ENCODE measurements around the gene COL4A2.

COL4A2 gene

GRCh38 chr13:110556224-110556606, 249.1 kb downstream of the COL4A2 start:
- DNase-seq (ENCODE audit: low spot score), result no peak
- TF ChIP-seq, protein P1, sequence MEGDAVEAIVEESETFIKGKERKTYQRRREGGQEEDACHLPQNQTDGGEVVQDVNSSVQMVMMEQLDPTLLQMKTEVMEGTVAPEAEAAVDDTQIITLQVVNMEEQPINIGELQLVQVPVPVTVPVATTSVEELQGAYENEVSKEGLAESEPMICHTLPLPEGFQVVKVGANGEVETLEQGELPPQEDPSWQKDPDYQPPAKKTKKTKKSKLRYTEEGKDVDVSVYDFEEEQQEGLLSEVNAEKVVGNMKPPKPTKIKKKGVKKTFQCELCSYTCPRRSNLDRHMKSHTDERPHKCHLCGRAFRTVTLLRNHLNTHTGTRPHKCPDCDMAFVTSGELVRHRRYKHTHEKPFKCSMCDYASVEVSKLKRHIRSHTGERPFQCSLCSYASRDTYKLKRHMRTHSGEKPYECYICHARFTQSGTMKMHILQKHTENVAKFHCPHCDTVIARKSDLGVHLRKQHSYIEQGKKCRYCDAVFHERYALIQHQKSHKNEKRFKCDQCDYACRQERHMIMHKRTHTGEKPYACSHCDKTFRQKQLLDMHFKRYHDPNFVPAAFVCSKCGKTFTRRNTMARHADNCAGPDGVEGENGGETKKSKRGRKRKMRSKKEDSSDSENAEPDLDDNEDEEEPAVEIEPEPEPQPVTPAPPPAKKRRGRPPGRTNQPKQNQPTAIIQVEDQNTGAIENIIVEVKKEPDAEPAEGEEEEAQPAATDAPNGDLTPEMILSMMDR (conservative IDR thresholded peaks at IDR 0.05; ENCODE audit: low read depth), result no peak
- H3K27ac ChIP-seq, result no peak overlapping the region
- CTCF ChIA-PET, result no interaction called here
- POLR2A ChIA-PET (ENCODE audit: low non-redundant PET), result no interaction called here

DNA sequence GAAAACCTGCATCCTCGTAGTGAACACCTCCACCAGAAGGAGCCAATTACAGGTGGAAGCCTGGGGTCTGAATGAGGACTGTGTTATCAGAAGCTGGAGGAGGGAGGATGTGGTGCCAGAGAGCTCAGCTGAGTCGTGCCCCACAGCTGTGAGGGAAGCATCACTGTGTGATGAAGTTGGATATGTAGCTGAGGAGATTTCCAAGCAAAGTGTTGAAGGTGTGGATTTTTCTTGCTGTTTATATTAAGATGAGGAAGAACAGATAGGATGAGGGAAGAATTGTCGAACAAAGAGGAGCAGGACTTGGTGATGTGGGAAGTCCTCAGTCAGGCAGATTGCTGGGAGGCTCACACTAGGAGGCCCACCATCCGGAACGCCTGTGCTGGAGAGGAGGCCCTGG, 250.0 kb downstream of the COL4A2 start:
- POLR2A ChIA-PET (ENCODE audit: low non-redundant PET), result no interaction called here
- no peak overlapping the region for H3K27ac ChIP-seq
- TF ChIP-seq, protein P1 (conservative IDR thresholded peaks at IDR 0.05; ENCODE audit: low read depth), result no peak
- CTCF ChIA-PET, result no interaction called here
- DNase-seq (ENCODE audit: low spot score), result no peak

- DNase-seq (ENCODE audit: low spot score), result no peak
- CTCF ChIA-PET, result interaction anchor here (0.6 kb wide), 2 partner anchors 37 to 102 kb away, joined by 3 to 4 read pairs; no protein-coding TSS in a partner anchor
- TF ChIP-seq, protein P1 (conservative IDR thresholded peaks at IDR 0.05; ENCODE audit: low read depth), result no peak
- H3K27ac ChIP-seq, result no peak overlapping the region
- POLR2A ChIA-PET (ENCODE audit: low non-redundant PET), result interaction anchor here (0.7 kb wide), 1 partner anchor 103 kb away, joined by 6 read pairs; no protein-coding TSS in a partner anchor
These were observed 250.7 kb downstream of the COL4A2 start for GRCh38 chr13:110557610-110558305.

- H3K27ac ChIP-seq, result peak overlapping the region; percentile 58
- TF ChIP-seq, protein P1 (conservative IDR thresholded peaks at IDR 0.05; ENCODE audit: low read depth), result no peak
- ChIA-PET CTCF (interaction anchor here (1.0 kb wide), 1 partner anchor 148 kb away, joined by 4 read pairs; no protein-coding TSS in a partner anchor), POLR2A (ENCODE audit: low non-redundant PET) (no interaction called here)
- no peak for DNase-seq (ENCODE audit: low spot score)
These were observed 252.4 kb downstream of the COL4A2 start for GRCh38 chr13:110559429-110559943.

DNA sequence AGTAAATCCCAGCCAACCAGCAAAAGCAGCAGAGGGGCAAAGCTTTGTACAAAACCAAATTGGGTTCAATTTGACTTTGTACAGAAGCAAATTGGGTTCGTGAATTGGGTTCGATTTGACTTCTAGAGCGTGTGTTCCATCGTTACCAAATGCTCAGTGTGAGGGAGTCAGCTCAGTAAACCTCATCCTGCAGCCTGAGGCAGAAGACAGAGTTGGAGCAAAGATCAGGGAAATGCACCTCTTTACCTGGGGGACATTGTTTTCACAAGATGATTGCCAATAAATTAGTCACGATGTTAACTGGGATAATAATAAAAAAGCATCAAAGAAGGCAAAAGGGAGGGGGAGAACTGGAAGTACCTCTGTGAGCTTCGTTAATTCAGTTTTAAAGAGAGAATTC, 252.9 kb downstream of the COL4A2 start:
- ChIA-PET CTCF (interaction anchor here (1.0 to 1.7 kb wide), 2 partner anchors 104 to 148 kb away, joined by 4 read pairs; no protein-coding TSS in a partner anchor), POLR2A (ENCODE audit: low non-redundant PET) (no interaction called here)
- TF ChIP-seq, protein P1 (conservative IDR thresholded peaks at IDR 0.05; ENCODE audit: low read depth), result no peak
- DNase-seq (ENCODE audit: low spot score), result peak; percentile 20
- peak overlapping the region; percentile 58 for H3K27ac ChIP-seq

- ChIA-PET CTCF (interaction anchor here (1.7 kb wide), 1 partner anchor 105 kb away, joined by 4 read pairs; no protein-coding TSS in a partner anchor), POLR2A (ENCODE audit: low non-redundant PET) (interaction anchor here (1.0 kb wide), 1 partner anchor 42 kb away, joined by 3 read pairs; no protein-coding TSS in a partner anchor)
- H3K27ac ChIP-seq, result peak overlapping the region; percentile 83
- DNase-seq (ENCODE audit: low spot score), result peak; percentile 45
- TF ChIP-seq, protein P1 (conservative IDR thresholded peaks at IDR 0.05; ENCODE audit: low read depth), result no peak
These were observed 253.7 kb downstream of the COL4A2 start for GRCh38 chr13:110560601-110561343.

Data from RWPE1 (cell line).